ENCODE results near the gene PPP1R26.
"Not testable (repeated sequence)": the region's sequence is repeated elsewhere in the genome, so short reads cannot be mapped to it uniquely, and the experiment has no call there.

PPP1R26 gene

DNA sequence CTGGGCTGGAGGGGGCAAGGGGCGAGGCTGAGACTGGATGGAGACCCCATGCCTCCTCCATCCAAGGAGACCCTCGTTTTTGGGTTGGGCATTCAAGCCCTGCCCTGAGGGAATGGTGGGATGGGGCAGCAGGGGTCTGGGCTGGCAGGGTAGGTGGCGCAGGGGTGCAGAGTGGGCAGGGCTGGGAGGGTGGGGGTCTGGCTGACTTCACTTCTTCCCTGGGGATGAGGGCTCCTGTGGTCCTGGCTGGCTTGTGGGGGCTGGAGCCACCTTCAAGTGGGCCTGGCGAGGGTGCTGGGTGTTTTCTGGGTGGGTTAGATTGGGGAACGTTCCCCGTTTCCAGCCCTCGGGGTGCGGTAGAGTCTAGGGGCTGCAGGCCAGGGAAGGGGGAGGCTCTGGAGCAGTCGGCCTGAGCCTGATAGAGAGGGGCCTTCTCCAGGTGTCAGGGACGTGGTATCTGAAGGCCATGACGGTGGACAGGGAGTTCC is 42.1 kb downstream of the PPP1R26 start:
- no peak for DNase-seq (ENCODE audit: low spot score)

DNA sequence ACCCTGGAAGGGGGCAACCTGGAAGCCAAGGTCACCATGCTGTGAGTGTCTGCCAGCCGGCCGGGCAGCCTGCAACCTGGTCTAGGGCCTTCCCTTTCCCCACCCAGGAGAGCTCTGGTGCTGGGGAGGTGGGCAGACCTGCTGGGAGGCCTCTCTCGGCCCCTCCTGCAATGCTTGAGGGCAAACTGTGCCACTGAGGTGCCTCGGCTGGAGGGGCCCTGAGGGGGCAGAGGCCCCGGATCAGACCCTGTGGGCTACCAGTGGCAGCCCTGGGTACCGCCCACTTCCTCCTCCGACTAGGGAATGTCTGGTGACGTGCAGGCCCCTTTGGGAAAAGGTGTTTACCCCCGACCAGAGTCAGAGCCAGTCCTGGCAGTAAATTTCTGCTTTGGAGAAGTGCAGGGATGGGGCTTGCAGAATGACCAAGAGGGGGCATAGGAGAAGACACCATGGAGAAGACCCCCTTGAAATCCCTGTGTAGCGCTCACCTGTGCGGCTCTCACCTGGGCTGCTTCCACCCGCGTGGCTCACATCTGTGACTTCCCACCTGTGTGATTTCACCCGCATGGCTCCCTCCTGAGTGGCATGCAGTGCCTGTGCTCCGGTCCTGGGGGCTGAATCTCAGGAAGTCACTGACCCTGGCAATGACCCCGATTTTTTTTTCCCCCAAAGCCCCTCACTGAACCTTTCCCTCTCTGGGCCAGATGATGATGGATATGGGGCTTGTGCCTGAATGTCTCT is 42.7 kb downstream of the PPP1R26 start:
- DNase-seq (ENCODE audit: low spot score) = no peak

DNA sequence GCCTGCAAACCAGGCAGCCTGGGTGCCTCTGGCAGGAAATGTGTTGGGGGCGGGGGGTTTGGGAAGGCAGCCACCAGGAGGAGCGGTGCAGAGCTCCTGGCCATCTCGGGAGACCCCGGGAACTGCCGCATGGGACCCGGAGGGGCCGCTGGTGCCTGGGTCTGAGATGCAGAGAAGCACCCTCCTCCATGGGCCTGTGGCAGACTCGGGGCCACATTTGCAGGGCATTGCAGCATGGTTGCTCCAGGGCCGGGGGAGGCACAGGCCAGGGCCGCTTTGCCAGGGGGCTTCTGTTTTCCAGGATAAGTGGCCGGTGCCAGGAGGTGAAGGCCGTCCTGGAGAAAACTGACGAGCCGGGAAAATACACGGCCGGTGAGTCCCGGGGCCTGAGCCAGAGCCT is 43.3 kb downstream of the PPP1R26 start:
- DNase-seq (ENCODE audit: low spot score) = no peak

DNA sequence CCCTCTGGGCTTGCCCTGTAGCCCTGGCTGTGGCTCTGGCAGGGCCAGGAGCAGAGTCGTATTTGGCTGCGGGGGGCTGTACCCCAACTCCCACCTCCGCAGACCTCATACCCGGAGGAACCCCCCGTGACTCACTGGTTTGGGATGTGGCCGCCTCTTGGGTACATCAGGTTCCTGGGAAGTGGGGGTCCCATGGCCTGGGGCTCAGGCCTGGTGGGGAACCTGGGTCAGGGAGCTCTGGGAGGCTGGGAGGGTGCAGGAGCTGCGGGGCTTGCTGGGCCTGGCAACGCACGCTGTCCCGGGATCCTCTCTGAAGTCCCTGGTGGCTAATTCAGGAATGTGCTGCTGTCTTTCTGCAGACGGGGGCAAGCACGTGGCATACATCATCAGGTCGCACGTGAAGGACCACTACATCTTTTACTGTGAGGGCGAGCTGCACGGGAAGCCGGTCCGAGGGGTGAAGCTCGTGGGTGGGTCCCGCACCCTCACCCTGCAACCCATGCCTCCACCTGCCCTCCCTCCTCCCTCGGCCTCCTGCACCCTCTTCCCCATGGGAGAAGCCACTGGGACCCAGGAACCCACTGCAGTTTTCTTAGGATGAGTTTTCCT is 44.0 kb downstream of the PPP1R26 start:
- DNase-seq (ENCODE audit: low spot score) = no peak

DNA sequence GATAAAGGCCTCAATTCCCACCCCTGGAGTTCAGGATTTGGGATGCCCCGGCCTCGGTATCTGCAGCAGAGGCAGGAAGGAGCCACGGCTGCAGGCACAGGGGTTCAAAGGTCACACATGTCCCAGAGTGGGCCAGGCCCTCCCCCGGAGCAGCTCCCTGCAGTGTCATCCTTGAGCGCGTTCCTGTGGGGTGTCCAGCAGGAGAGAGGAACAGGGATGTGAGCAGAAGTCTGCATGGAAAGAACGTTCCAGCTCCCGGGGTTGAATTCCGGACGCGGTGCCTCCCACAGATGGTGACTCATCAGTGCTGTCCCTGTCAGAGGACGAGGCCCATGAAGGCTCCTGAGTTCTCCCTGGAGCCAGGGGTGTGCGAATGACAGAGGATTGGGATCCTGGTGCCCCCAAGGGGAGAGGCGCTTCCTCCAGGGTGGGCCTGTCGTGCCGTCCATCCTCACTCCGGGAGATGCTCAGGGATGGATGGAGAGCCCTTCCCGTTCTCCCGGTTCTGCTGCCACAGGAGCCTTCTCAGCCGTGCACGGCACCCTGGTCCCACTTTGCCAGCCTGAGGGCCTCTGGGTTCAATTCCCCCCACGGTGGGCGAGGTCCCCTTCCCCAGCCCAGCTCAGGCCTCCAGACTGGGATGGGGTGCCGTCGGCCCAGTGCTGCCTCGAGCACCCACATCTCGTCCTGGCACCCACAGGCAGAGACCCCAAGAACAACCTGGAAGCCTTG is 44.7 kb downstream of the PPP1R26 start:
- DNase-seq (ENCODE audit: low spot score) = no peak

DNA sequence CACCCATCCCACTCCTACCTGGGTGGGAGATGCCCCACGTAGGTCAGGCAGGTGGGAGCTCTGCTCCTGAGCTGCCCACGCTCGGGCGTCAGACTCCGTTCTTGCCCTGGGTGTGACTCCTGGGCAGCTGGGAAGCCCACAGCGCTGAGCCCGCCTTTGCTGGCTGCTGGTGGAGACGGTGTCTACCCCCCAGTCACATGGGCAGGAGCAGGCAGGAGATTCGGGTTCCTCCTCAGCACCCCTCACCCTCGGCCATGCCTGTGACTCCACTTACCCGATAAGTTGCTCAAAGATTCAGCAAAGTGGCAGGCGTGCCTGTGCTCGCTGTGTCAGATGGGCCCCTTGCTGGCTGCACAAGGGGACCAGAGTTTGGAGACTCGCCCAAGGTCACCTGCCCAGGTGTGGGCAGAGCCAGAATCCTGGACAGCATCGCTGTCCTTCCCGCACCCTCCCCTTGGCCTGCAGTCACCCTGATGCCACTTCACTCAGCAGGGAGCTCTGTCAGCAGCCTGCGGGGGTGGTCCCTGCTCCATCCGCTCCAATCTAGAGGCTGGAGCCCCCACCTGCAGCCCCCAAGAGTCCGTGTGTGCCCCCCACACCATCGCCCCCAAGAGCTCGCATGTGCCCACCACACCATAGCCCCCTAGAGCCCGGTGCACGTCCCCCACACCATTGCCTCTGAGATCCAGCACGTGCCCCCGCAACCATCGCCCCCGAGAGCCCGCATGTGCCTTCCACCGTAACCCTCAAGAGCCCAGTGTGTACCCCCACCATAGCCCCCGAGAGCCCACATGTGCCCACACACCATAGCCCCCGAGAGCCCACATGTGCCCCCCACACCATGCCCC is 45.9 kb downstream of the PPP1R26 start:
- DNase-seq (ENCODE audit: low spot score) = no peak

DNA sequence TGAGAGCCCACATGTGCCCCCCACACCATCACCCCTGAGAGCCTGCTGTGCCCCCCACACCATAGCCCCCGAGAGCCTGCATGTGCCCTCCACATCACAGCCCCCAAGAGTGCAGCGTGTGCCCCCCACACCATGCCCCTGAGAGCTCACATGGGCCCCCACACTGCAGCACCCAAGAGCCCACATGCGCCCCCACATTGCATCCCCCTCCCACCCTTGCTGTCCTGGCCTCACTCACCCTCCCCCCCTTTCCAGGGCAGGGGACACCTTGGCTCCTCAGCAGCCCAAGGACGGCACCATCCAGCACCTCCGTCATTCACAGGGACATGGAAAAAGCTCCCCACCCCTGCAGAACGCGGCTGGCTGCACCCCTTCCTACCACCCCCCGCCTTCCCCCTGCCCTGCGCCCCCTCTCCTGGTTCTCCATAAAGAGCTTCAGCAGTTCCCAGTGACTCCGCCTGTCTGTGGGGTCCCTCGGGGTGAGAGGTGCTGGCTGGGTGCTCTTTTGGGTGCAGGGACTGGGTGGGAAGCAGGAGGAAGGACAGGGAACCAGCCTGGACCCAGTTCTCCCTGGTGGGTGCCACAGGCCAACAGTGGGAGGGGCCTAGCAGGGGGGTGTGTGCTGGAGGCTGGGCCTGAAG is 46.6 kb downstream of the PPP1R26 start:
- no peak for DNase-seq (ENCODE audit: low spot score)

DNA sequence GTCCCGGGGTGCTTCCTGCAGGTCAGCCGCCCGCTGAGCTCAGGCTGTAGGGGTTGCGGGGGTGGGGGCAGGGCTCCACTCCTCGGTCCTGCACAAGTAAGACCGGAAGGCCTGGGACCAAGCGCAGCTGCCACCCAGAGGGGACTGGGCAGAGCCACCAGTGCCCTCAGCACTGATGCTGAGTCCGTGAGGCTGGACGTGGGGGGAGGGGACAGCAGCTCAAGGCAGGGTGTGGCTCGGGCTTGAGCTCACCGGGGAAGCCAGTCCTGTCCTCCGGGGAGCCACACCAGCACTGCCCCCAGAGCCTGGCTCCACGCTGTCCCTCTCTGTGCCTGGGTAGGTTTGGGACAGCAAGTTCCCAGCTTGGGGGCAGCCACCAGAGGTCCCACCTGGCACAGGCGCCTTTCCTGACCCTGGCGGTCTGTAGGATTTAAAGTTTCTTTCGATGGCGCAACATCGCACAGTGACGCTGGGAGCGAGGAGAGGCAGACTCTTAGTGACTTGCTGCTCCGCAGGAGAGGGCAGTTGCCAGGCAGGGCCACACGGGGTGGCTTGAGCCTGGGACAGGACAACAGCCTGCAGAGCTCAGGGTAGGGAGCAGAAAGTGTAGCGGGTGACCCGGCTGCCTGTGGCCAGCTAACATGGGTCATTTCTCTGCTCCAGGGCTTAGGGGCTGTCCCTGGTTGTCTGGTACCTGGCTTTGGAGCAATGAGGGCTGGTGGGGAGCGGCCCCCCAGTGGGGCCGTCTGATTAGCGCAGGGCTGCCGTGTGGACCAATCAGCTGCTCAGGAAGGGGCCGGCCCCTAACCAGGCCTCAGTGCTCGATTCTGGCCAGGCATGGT is 47.4 kb downstream of the PPP1R26 start:
- no peak for DNase-seq (ENCODE audit: low spot score)

DNA sequence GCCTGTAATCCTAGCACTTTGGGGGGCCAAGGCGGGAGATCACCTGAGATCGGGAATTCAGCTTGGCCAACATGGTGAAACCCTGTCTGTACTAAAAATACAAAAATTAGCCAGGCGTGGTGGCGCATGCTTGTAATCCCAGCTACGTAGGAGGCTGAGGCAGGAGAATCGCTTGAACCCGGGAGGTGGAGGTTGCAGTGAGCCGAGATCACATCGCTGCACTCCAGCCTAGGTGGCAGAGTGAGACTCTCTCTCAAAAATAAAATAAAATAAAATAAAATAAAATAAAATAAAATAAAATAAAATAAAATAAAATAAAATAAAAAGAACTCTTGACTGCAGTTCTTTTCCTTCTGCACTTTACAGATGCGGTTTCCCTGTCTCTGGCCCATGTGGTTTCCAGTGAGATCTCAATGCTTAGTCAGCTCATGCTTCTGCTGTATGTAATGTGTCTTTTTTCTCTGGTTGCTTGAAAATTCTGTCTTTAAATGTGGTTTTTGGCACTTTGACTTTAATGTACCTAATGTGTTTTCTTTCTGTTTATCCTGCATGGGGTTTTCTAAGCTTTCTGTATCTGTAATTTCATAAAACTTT is 49.4 kb downstream of the PPP1R26 start:
- DNase-seq (ENCODE audit: low spot score) = not testable (repeated sequence)

DNA sequence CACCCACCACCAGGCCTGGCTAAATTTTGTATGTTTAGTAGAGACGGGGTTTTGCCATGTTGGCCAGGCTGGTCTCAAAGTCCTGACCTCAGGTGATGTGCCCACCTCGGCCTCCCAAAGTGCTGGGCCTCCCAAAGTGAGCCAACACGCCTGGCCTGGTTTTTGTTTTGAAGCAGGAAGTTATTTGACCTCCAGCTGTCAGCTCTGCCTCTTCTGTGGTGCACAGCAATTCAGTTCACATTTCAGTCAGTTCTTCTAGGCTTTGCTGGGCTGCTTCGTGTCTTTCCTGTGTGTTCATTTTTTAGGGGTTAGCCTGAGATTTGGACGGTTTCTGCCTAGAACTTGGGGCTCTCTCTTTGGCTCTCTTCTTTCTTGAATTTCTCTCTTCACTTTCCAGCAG is 50.6 kb downstream of the PPP1R26 start:
- no peak for DNase-seq (ENCODE audit: low spot score)

DNA sequence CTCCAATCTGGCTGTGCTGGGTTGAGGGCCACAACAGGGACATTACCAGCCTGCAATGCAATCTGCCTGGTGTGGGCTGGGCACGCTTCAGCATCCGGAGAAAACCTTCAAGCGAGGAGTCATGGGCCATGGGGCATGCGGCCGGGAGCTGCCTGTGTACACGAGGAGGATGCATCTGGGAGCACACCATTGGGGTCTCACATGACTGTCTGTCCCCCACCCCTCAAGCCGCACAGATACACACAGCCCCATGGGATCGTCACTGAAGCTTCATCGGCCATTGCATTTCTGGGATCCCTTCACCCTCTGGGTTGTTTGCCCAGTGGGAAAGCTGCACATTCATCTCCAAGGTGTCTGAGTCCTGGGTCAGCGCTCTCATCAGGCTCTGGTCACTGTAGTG is 51.5 kb downstream of the PPP1R26 start:
- DNase-seq (ENCODE audit: low spot score) = no peak

DNA sequence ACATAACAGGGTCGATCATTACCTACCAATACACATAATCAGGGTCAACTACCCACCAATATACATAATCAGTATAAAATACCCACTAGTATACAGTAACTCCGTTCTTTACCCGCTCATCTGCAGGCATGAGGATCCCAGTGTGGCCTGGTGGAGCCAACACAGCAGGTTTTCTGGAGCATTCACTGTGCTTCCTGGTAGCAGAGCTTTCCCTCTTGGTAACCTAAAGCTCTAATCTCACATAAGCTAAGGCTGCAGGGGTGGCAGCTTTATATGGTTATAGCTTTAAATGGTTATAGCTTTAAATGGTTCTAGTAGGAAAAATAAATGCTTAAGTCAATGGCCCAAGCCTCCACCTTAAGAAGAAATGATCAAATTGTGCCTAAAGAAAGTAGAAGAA is 53.5 kb downstream of the PPP1R26 start:
- no peak for DNase-seq (ENCODE audit: low spot score)

DNA sequence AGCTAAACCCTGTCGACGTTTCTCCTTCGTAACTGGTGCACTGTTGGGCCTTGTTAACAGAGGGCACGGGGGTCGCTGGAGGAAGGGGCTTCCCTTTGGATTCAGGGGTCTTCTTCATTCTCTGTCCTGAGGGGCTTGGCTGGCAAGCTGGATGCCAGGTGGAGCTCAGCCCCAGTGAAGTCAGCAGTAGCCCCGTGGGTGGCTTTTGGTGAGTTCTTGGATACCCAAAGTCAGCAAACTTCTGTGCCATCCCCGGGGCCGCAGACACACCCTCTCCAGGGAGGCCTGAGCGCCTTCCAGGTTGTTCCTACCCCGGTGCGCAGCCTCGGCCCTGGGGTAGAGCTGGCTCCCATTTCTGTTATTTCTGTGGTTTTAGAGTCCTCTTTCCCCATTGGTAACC is 54.1 kb downstream of the PPP1R26 start:
- no peak for DNase-seq (ENCODE audit: low spot score)

DNA sequence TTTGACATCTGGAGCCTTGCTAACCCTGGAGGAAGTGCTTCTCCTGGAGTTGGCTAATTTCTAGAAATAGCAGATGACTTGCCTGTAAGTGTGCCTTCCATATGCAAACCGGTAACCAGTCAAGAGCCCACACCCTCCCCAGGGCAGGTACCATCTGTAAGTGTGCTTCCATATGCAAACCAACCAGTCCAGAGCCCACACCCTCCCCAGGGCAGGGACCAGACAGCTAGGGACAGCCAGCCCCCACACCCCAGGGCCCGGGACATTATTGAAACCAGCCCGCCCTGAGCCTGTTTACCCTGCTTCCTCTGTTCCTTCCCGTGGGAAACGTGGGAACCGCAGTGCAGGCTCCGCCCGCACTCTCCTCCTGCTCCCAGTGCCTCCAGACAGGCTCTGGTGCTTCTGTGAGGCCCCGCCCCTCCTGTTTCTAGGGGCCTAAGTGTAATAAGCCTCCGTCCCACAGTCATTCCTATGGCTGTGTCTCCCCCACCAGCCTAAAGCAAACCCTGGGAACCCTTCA is 54.7 kb downstream of the PPP1R26 start:
- DNase-seq (ENCODE audit: low spot score) = not testable (repeated sequence)

DNA sequence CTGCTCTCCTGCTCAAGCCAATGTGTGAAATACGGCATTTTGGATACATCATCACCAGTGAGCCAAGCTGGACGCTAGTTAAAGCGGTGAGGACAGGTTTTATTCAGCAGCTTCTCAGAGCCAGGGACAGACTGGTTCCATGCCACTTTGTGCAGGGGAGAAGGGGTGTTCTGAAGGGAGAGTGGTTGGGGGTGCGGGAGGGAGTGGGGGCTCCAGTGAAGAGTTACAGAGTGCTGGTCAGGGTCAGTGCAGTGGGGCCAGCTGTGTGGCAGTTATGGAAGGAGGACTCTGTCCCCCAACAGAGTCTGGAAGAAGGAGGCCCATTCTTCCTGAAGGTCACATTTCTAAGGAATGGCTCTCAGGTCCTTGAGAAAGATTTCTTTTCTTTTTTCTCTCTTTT is 55.2 kb downstream of the PPP1R26 start:
- DNase-seq (ENCODE audit: low spot score) = not testable (repeated sequence)

DNA sequence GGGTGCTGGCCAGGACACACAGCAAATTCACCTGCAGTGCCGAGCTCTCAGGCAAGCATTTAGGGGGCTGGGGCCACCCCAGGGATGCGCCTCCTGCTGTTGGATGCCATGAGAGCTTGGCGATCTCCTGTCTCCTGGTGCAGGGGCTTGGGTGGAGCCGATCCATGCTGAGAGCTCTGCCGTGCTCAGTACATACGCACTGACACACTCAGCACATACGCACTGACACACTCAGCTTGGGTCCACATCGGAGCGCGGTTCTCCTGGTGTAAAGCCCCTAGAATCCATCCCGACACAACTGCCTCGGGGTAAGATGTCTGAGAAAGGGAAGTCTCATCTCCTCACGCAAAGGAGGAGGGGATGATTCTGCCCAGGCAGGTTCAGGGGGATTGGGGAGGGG is 56.0 kb downstream of the PPP1R26 start:
- DNase-seq (ENCODE audit: low spot score) = not testable (repeated sequence)

DNA sequence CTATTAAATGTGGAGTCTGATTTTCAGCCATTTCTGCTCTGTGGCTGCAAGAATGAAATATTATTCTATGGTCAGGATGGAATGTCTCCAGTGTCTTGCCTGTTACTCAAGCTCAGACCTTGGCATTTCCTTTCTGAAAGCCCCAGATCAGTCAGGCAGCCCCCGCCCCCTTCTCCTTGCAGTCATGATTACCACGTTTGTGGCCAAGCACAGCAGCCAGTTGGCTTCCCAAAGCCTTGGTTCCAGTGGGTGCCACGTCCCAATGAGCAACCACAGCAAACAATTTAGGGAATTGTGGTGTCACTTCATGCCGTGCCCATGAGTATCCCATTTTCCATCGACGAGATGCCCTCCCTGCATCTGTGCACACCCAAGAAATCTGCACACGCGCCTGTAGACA is 56.6 kb downstream of the PPP1R26 start:
- DNase-seq (ENCODE audit: low spot score) = no peak
